Stimulated activated CD4-positive, alpha-beta T cell treated with anti-CD3 and anti-CD28 coated beads, Interleukin-2, amount 100 ng/mL, for 4 hours (primary cell): ENCODE measurements around the gene ESRRA.

Source experiments
- DNase-seq: peaks from one replicate; pipeline ENCODE4 v3.0.0-alpha.2; 2020; ENCODE audit warnings: low read depth

ESRRA gene

DNA sequence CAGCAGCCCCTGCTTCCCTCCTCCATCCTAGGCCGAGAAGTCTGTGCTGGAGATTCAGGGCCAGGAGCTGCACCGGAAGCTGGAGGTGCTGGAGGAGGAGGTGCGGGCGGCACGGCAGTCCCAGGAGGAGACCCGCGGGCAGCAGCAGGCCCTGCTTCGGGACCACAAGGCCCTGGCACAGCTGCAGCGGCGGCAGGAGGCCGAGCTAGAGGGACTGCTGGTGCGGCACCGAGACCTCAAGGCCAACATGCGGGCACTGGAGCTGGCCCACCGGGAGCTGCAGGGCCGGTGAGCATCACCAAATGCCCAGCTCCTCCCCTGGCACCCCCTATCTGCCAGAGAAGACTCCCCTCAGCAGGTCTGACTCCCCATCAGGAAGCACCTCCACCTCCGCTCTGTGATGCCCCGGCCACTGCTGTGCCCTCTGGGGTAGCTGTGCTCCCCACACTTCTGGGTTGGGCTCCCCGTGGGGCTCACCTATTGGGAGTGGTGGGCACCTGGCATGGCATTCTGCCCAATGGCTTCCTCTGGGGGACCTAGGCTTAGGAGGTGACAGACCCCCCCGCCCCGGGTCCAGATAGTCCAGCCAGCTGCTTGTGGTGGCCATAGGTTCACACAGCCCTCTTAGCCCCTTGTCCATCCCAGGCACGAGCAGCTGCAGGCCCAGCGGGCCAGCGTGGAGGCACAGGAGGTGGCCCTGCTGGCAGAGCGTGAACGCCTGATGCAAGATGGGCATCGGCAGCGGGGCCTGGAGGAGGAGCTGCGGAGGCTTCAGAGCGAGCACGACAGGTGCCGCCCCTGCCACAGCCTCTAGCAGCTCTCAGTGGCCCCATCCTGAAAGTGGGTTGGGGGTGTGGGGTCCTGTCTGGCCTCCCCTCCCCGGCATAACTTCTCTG is 47.0 kb downstream of the ESRRA start:
- no peak for DNase-seq

DNA sequence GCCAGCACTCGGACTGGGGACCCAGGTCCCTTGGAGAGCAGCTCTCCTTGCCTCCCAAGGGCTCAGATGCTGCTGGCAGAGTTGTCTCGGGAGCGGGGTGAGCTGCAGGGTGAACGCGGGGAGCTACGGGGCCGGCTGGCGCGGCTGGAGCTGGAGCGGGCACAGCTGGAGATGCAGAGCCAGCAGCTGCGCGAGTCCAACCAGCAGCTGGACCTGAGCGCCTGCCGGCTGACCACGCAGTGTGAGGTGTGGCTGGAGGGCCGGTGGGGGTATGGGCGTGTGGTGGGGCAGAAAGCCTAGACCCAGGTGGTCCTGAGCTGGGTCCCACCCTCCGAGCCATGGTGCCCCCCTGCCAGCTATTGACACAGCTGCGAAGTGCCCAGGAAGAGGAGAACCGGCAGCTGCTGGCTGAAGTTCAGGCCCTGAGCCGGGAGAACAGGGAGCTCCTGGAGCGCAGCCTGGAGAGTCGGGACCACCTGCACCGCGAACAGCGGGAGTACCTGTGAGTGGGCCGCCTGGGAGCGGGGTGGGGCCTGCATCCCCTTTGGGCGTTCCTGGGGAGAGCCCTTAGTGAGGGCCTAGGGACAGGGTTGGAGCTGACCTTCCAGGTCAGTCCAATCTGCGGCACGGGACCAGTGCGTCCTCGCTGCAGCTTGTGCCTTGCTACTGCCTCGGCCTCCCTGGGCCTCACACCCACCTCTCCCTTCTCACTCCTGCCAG is 47.8 kb downstream of the ESRRA start:
- DNase-seq: no peak

DNA sequence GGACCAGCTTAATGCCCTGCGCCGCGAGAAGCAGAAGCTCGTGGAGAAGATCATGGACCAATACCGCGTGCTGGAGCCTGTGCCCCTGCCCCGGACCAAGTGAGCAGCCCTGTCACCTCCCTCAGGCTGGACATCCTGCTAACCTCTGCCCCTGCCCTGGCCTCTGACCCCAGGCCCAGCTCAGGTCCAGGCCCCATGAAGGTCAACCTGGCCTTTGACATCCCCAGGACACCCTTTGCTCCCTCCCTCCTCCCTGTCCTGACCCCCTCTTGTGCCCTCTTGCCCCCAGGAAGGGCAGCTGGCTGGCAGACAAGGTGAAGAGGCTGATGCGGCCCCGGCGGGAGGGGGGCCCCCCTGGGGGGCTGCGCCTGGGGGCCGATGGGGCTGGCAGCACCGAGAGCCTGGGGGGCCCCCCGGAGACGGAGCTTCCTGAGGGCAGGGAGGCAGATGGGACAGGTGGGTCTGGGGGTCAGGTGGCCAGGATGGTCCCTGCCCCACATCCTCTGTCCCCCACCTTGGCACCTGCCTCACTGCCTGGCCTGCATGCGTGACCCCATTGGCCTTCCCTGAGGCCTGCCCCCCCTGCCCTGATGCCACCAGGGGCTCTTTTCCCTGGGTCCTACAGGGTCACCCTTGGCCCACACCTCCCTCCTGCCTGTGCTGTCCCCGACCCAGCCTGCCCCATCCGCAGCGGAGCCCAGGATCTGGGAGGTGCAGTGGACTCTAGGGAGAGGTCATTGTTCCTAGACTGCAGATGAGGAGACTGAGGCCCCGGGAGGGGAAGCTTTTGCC is 48.6 kb downstream of the ESRRA start:
- DNase-seq: no peak

DNA sequence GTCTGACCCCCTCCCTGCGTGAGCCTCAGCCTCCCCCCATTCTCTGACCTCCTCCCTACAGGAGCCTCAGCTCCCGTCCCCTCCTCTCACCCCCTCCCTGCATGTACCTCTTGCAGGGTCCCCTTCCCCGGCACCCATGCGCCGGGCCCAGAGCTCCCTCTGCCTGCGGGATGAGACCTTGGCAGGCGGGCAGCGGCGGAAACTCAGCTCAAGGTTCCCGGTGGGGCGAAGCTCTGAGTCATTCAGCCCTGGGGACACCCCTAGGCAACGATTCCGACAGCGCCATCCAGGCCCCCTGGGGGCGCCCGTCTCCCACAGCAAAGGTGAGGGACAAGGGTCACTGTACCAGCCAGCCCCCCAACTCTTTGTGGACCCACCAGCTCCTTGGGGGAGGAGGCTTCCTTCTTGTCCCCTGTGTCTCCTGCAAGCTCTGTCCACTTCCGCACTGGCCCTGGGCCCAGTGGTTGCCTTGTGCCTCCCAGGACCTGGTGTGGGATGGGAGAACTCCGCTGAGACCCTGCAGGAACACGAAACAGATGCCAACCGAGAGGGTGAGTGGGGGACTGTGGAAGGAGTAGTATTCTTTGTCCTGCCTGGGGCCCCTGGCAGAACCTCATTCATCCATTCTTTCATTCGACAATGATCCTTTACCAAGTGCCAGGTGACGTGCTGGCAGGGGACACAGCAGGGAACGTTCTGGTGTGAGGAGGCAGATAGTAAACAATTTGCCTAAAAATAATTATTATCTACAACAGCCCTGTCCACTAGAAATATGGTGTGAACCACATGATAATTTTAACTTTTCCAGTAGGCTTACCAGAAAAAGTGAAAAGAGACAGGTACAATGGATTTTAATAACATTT is 50.0 kb downstream of the ESRRA start:
- DNase-seq: no peak

DNA sequence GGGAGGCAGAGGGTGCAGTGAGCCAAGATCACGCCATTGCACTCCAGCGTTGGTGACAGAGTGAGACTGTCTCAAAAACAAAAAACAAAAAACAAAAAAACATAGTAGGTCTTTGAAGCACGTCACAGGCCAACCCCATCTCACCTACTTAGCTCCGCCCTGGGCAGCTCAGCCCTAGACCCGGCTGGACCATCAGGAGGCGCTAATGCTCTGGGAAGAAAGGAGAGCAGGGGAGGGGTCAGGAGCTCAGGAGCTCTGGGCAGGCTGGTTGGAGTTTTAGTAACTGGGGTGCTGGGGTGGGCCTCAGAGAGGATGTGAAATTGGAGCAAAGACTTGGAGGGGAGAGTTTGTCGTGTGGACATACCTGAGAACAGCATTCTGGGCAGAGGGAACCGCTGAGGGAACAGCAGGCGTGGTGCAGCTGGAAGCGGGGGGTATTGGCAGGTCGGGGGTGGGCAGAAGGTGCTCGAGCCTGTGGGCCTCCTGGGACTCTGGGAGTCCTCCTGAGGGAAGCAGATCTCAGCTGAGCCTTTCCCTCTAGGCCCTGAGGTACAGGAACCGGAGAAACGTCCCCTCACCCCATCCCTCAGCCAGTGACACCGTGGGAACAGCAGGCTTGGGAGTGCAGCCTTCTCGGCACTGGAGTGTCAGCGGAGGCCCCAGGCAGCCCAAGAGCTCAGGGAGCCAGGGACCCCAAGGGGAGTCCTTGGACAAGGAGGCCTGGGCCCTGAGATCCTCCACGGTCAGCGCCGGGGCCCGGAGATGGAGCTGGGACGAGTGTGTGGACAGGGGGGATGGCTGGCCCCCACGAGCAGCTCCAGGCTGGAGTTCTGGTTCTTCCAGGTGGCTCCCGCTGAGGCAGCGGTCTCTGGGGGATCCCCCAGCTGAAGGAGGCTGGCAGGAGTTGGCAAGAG is 51.4 kb downstream of the ESRRA start:
- DNase-seq: no peak

DNA sequence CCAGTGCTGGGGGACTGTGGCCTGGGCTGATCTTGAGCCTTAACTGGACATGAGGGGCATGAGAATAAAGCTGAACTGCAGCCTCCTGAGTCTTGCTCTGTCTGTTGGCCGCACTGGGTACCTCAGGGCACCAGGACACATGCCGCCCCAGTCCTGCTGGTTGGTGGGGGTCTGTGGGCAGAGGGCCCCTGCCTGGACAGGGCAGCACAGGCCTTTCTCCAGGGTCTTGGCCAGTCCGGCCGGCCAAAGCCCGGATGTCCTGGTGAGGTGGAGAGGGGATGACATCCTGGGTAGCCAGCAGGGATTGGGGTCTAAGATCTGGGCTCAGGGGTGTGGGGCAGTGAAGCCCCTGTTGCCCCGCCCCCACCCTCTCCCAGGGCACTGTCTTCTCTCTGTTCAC is 52.1 kb downstream of the ESRRA start:
- DNase-seq: no peak

DNA sequence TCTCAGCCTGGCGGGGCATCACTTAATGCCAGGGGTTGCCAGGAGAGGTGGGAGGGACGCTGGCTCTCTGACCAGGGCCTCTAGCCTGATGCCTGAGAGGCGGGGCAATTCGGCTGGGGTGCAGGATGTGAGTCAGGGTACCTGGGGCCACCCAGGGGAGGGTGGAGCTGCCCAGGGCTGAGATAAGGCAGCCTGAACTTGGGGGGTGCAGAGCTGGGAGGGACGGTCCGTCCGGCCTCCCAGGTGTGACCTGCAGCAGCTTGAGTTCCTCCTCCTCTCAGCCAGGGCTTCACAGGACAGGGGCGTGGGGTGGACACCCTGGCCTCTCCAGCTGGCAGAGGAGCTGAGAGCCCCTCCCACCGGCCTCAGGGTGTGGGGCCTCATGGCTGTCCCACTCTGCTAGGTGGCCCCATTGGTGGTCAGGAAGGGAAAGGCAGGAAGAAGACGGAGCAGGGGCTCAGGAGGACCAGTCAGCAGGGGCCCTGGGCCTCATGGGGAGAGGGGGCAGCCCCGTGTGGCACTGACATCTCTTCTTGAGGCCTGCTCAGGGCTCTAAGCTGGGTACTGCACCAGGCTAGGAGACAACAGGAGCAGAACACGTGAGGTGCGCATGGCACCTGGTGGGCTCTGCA is 52.7 kb downstream of the ESRRA start:
- no peak for DNase-seq

DNA sequence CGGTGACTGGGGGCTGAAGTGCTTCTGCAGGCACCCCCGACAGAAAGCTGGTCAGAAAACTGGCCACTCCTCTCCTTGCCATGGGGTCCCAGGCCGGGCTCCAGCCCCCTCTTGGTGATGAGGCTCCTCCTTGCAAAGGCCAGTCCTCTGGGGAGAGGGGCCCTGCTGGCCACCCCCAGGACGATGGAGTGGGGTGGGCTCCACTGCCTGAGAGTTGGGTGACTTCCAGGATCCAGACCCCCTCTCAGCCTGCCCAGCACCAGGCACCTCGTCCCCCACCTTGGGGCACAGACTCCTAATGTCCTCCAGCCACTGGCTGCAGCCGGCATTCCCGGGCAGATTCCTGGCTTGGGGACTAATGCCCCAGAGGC is 53.2 kb downstream of the ESRRA start:
- DNase-seq: no peak

DNA sequence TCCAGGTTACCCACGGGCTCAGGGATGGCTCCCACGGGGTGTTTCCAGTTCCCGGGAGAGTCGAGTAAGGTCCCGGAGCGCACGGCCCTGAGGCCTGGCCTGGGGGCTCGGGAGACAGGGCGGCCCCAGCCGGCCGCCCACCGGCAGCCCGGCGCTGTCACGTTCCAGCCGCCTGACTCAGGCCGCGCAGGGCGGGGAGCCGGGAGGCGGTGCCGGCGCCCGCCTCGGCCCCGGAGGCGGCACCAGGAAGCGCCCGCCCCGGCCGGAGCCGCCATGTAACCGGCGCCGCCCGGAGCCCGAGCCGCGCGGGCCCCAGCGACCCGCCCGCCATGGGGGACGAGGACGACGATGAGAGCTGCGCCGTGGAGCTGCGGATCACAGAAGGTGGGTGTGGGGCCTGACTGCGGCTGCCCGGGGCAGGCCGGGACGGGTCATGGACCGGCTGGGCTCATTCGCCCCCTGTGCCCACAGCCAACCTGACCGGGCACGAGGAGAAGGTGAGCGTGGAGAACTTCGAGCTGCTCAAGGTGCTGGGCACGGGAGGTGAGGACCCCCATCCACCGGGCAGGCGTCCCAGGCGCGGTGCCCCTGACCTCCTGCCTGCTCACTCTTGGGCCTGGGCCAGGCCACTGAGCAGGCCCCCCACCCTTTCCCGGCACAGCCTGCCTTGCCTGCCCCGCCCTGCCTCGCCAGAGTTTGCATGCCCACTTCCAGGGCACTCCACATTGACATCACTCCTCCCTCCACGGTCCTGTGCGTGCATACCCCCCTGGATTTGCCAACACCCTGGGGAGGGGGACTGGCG is 53.8 kb downstream of the ESRRA start, which contains the start of gene RPS6KA4:
RPS6KA4 (plus strand) TSS at position 256 of the 805 bp plus-strand sequence; CDS start at position 330, 74 bp downstream.
- no peak for DNase-seq

DNA sequence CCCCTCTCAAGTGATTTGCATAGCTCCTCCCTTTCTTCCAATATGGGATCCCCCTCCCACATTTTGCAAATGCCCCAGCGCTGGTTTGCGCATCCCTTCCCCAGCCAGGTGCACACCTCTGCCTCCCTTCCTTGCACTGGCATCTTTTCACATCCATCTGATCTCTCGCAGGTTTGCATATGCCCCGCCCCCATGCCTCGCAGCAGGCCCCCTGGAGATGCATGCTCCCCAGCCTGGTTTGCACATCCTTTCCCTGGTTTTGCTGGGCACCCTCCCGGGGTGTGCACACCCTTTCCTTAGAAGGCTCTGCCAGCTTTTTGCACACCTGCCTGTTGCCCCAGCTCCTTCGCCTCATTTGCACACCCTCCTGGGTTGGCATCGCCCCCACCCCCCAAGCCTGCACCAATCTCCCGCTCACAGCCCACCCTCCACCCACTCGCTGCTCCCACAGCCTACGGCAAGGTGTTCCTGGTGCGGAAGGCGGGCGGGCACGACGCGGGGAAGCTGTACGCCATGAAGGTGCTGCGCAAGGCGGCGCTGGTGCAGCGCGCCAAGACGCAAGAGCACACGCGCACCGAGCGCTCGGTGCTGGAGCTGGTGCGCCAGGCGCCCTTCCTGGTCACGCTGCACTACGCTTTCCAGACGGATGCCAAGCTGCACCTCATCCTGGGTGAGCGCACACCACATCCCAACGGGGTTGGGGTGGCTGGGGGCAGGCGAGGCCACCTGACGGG is 54.6 kb downstream of the ESRRA start:
- no peak for DNase-seq

DNA sequence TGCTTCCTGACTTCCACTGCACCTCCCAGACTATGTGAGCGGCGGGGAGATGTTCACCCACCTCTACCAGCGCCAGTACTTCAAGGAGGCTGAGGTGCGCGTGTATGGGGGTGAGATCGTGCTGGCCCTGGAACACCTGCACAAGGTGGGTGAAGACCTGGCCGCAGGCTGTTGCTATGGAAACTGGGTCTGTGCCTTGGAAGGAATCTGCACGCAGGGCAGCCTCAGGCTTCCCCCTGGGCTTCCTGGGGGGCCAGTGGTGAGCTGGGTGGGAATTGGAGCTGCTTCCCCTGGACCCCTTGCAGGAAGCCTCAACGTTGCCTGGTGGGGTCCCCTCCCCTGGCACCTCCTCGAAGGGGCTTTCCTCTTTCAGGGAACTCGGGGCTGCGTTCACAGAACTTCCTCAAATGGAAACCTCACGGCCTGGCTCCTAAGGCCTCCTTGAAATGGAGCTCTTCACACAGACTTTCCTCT is 55.2 kb downstream of the ESRRA start:
- no peak for DNase-seq

DNA sequence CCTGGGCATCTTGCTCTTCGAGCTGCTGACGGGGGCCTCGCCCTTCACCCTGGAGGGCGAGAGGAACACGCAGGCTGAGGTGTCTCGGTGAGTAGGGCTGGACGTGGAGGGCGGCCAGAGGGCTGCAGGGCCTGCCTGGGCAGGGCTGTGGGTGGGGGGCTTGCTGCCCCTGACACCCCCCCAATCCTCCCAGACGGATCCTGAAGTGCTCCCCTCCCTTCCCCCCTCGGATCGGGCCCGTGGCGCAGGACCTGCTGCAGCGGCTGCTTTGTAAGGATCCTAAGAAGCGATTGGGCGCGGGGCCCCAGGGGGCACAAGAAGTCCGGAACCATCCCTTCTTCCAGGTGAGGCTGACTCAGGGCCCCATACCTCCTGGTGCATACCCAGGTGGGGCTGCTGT is 56.3 kb downstream of the ESRRA start:
- no peak for DNase-seq

DNA sequence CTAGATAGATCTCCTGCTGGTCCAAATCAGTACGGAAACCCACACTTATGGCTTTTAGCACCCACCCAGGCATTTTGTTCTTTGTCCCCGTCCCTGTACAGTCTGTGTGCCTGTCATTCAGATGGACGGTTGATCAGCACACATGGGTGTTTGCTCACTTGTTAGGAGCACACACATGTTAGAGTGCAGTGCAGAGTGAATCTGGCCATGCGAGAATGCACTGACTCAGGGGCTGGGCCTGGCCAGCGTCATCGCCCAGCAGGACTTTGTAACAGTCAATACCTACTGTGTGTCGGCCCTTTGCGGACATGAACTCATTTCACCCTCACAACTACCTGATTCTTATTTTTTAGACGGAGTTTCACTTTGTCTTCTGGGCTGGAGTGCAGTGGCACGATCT is 57.0 kb downstream of the ESRRA start:
- DNase-seq: no peak

DNA sequence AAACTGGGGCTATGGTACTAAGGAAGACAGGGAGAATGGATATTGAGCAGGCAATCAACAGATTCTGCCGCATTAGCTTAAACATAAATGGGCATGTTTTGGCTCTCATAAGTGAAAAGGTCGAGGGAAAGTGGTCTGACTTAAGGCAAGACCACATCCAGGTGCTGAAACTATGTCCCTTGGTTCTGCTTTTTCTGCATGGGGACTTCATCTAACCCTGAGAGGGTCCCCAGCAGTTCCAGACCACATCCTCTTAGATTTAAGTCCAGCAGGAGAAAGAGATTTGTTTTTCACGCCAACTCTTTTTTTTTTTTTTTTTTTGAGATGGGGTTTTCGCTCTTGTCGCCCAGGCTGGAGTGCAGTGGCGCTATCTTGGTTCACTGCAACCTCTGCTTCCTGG is 59.1 kb downstream of the ESRRA start:
- no peak for DNase-seq

DNA sequence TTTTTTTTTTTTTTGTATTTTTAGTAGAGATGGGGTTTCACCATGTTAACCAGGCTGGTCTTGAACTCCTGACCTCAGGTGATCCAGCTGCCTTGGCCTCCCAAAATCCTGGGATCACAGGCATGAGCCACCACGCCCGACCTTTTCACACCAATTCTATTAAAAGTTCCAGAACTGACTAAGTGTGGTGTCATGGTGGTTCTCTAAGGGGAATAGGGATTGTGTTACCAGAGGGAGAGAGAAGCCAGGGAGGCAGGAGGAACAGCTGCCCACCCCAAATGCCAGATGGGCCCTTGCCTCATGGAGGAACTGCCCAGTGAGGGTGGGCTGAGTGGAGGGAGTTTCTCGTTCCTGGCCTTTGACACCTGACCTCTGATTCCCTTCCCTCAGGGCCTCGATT is 59.6 kb downstream of the ESRRA start:
- no peak for DNase-seq
